Measurements from ENCODE around the gene BICRA.

DNA sequence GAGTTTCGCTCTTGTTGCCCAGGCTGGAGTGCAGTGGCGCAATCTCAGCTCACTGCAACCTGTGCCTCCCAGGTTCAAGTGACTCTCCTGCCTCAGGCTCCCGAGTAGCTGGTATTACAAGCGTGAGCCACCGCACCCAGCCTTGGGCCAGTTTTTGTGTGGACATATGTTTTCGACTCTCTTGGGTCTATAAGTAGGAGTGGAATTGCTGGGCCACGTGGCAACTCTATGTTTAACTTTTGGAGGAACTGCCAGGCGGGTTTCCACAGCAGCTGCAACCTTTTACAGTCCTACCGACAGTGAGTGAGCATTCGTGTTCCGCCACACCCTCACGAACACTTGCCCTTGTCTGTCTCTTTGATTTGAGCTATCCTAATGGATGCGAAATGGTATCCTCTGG, 44.9 kb downstream of the BICRA start:
- TF ChIP-seq, protein P1, sequence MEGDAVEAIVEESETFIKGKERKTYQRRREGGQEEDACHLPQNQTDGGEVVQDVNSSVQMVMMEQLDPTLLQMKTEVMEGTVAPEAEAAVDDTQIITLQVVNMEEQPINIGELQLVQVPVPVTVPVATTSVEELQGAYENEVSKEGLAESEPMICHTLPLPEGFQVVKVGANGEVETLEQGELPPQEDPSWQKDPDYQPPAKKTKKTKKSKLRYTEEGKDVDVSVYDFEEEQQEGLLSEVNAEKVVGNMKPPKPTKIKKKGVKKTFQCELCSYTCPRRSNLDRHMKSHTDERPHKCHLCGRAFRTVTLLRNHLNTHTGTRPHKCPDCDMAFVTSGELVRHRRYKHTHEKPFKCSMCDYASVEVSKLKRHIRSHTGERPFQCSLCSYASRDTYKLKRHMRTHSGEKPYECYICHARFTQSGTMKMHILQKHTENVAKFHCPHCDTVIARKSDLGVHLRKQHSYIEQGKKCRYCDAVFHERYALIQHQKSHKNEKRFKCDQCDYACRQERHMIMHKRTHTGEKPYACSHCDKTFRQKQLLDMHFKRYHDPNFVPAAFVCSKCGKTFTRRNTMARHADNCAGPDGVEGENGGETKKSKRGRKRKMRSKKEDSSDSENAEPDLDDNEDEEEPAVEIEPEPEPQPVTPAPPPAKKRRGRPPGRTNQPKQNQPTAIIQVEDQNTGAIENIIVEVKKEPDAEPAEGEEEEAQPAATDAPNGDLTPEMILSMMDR (IDR thresholded peaks at IDR 0.05; ENCODE audit: insufficient read depth, low read length): no peak
- TF ChIP-seq, protein P2, sequence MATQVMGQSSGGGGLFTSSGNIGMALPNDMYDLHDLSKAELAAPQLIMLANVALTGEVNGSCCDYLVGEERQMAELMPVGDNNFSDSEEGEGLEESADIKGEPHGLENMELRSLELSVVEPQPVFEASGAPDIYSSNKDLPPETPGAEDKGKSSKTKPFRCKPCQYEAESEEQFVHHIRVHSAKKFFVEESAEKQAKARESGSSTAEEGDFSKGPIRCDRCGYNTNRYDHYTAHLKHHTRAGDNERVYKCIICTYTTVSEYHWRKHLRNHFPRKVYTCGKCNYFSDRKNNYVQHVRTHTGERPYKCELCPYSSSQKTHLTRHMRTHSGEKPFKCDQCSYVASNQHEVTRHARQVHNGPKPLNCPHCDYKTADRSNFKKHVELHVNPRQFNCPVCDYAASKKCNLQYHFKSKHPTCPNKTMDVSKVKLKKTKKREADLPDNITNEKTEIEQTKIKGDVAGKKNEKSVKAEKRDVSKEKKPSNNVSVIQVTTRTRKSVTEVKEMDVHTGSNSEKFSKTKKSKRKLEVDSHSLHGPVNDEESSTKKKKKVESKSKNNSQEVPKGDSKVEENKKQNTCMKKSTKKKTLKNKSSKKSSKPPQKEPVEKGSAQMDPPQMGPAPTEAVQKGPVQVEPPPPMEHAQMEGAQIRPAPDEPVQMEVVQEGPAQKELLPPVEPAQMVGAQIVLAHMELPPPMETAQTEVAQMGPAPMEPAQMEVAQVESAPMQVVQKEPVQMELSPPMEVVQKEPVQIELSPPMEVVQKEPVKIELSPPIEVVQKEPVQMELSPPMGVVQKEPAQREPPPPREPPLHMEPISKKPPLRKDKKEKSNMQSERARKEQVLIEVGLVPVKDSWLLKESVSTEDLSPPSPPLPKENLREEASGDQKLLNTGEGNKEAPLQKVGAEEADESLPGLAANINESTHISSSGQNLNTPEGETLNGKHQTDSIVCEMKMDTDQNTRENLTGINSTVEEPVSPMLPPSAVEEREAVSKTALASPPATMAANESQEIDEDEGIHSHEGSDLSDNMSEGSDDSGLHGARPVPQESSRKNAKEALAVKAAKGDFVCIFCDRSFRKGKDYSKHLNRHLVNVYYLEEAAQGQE (IDR thresholded peaks at IDR 0.05; ENCODE audit: insufficient replicate concordance, low read depth): no peak
- no peak for TF ChIP-seq POLR2AphosphoS5 (IDR thresholded peaks at IDR 0.05; ENCODE audit: low read depth)
- TF ChIP-seq SPI1 (IDR thresholded peaks at IDR 0.05; ENCODE audit: borderline replicate concordance, low read depth): no peak

All from HL-60 (cell line).